Measurements from ENCODE around the gene ADD2.

DNA sequence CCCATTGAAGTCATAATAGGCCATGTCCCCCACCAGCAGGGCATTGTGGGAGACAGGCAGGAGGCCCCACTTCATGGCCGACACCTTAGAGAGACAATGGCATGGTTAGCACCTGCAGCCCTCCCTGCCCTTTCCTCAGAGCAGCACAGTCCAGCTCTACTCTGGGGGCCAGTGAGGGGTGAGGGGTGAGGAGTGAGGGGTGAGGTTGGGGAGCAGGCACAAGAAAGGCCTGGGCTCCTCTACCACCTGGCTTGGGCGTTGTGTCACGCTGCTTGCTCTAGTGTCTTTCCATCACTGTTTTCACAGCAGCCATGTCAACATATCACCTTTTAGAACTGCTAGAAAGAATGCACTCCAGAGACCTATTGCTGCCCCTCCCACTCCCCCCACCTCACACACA is 77.2 kb downstream of the ADD2 start:
- TF ChIP-seq, protein P1, sequence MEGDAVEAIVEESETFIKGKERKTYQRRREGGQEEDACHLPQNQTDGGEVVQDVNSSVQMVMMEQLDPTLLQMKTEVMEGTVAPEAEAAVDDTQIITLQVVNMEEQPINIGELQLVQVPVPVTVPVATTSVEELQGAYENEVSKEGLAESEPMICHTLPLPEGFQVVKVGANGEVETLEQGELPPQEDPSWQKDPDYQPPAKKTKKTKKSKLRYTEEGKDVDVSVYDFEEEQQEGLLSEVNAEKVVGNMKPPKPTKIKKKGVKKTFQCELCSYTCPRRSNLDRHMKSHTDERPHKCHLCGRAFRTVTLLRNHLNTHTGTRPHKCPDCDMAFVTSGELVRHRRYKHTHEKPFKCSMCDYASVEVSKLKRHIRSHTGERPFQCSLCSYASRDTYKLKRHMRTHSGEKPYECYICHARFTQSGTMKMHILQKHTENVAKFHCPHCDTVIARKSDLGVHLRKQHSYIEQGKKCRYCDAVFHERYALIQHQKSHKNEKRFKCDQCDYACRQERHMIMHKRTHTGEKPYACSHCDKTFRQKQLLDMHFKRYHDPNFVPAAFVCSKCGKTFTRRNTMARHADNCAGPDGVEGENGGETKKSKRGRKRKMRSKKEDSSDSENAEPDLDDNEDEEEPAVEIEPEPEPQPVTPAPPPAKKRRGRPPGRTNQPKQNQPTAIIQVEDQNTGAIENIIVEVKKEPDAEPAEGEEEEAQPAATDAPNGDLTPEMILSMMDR (IDR thresholded peaks at IDR 0.05): no peak
- TF ChIP-seq POLR2A (IDR thresholded peaks at IDR 0.05): no peak
- TF ChIP-seq EP300 (IDR thresholded peaks at IDR 0.05; ENCODE audit: low read depth): no peak

Measured in transverse colon (tissue), 3 donors.